ENCODE data around the gene MYZAP. TPM values are rescaled to one million over a fixed set of nuclear protein-coding genes. Genes with fewer than 3 reads are reported as not detected.

MYZAP gene
- total RNA-seq, 1 experiment from 2014 or later = 0.63 TPM

DNA sequence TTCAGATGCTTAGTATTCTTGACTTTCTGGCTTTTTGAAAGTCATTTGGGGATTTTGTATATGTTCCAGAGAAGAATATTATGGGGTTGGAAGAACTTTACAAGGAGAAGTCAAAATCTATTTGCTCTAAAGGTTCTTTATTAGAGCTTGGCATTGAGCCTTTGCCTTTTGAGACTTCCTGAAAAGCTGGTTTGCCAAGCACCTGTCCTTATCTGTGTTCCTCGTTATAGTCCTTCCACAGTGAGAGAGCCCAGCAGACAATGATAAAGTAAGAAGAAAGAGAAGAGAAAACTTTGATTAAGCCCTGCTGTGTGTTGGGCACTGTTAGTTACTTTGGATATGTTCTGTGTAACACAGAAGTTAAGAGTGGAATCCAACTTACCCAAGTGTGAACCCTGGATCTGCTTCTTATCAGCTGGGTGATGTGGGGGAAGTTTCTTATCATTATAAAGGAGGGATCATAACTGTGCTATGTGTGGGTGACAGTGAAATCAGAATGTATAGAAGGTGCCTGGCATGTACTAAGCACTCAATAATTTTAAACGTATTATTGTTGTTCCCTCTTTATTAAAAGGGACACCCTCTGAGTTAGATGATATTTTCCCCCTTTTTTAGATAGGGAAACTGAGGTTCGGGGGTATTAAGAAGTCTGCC, 70.5 kb downstream of the MYZAP start:
- no peak overlapping the region for H2BK12ac ChIP-seq (ENCODE audit: insufficient read length, low read depth, low read length)
- no peak overlapping the region for H3K4ac ChIP-seq (ENCODE audit: low read depth, low read length)
- H2BK120ac ChIP-seq (ENCODE audit: low read depth, low read length, poor library complexity, severe bottlenecking) = no peak overlapping the region
- H3K4me1 ChIP-seq (ENCODE audit: insufficient read depth, low read length) = no peaks in the 10 kb centered on the region
- H3K27ac ChIP-seq (ENCODE audit: insufficient read length, low read depth, low read length) = no peak overlapping the region
- no peak overlapping the region for H2BK5ac ChIP-seq (ENCODE audit: insufficient read length, low read length)
- no peak overlapping the region for H3K4me2 ChIP-seq (ENCODE audit: insufficient read depth, insufficient read length, low read length)
- no peak overlapping the region for H3K18ac ChIP-seq (ENCODE audit: insufficient read length, low read depth, low read length)
- no peak overlapping the region for H3K27ac Mint-ChIP-seq
- no peak overlapping the region for H3K56ac ChIP-seq (ENCODE audit: insufficient read length, low read depth, low read length)
- no peaks in the 10 kb centered on the region for H3K27me3 ChIP-seq (ENCODE audit: insufficient read depth, low read length)
- no peak overlapping the region for H2BK20ac ChIP-seq (ENCODE audit: low read depth, low read length, poor library complexity, severe bottlenecking)
- H2AFZ ChIP-seq (ENCODE audit: low read length) = no peak overlapping the region
- no peaks in the 10 kb centered on the region for H3K9me3 ChIP-seq (ENCODE audit: control insufficient read depth, low read depth, low read length)
- no peak overlapping the region for H4K91ac ChIP-seq (ENCODE audit: insufficient read length, low read depth, low read length)
- H3K23me2 ChIP-seq (ENCODE audit: insufficient read length, low read depth, low read length, poor library complexity, severe bottlenecking) = no peaks in the 10 kb centered on the region
- TF ChIP-seq, protein P1, sequence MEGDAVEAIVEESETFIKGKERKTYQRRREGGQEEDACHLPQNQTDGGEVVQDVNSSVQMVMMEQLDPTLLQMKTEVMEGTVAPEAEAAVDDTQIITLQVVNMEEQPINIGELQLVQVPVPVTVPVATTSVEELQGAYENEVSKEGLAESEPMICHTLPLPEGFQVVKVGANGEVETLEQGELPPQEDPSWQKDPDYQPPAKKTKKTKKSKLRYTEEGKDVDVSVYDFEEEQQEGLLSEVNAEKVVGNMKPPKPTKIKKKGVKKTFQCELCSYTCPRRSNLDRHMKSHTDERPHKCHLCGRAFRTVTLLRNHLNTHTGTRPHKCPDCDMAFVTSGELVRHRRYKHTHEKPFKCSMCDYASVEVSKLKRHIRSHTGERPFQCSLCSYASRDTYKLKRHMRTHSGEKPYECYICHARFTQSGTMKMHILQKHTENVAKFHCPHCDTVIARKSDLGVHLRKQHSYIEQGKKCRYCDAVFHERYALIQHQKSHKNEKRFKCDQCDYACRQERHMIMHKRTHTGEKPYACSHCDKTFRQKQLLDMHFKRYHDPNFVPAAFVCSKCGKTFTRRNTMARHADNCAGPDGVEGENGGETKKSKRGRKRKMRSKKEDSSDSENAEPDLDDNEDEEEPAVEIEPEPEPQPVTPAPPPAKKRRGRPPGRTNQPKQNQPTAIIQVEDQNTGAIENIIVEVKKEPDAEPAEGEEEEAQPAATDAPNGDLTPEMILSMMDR (conservative IDR thresholded peaks at IDR 0.05) = no peak
- H3K9me3 Mint-ChIP-seq = no peaks in the 10 kb centered on the region
- no peaks in the 10 kb centered on the region for H4K20me1 ChIP-seq (ENCODE audit: control insufficient read depth, insufficient read depth, insufficient read length)
- no peak overlapping the region for H2AK5ac ChIP-seq (ENCODE audit: insufficient read length, low read length)
- WGBS (ENCODE audit: extremely low coverage, insufficient read length, low lambda C conversion rate) = no CpG with 5 or more reads among the region's 3 CpGs
- no peak overlapping the region for H4K8ac ChIP-seq (replicated peaks; ENCODE audit: insufficient read length, low read depth, low read length)
- no peaks in the 10 kb centered on the region for H3K36me3 Mint-ChIP-seq (ENCODE audit: insufficient read depth in 1 of 3, low read depth in 3 of 3)
- no peak overlapping the region for H3K9ac ChIP-seq (ENCODE audit: extremely low read depth, insufficient read length, low read length)
- DNase-seq = no peak
- no peak overlapping the region for H4K5ac ChIP-seq (ENCODE audit: insufficient read length, low read depth, low read length)
- H3K79me2 ChIP-seq (ENCODE audit: insufficient read depth, low read length) = no peaks in the 10 kb centered on the region
- H3K27me3 Mint-ChIP-seq (ENCODE audit: low read depth) = peaks cover 11% of the 10 kb centered on the region; the same call in 1 of the 2 replicates
- no peaks in the 10 kb centered on the region for H3K79me1 ChIP-seq (ENCODE audit: insufficient read depth, low read depth, low read length, poor library complexity, severe bottlenecking)
- no peak overlapping the region for H3K4me3 Mint-ChIP-seq
- H3K4me1 Mint-ChIP-seq = no peaks in the 10 kb centered on the region
- H3K14ac ChIP-seq (ENCODE audit: insufficient read depth, low read length) = no peak overlapping the region
- no peak overlapping the region for H3T11ph ChIP-seq (ENCODE audit: low read length)
- H3K23ac ChIP-seq (ENCODE audit: insufficient read length, low read depth, low read length) = no peak overlapping the region
- H2BK15ac ChIP-seq (ENCODE audit: low read depth, low read length) = no peak overlapping the region
